Skeletal muscle tissue (tissue), 4 donors: Measurements from ENCODE around the gene TBC1D8. TPM values are rescaled to one million over a fixed set of nuclear protein-coding genes. Genes with fewer than 3 reads are reported as not detected.

Experiments
- H3K27ac ChIP-seq: one replicate; pipeline ENCODE4 v1.7.0; 2013; ENCODE audit warnings: mild to moderate bottlenecking, low read depth, low read length, inconsistent platforms
- H3K27me3 ChIP-seq, 3 donors: one replicate each; pipeline ENCODE4 v1.7.0; 2013; ENCODE audit warnings: low read length in 3 of 3; ENCODE audit not compliant: control insufficient read depth in 3 of 3, insufficient read depth in 3 of 3
- H3K36me3 ChIP-seq, 3 donors: one replicate each; pipeline ENCODE4 v1.7.0; 2013; ENCODE audit warnings: low read length in 3 of 3; ENCODE audit not compliant: control insufficient read depth in 3 of 3, insufficient read depth in 3 of 3
- H3K4me1 ChIP-seq, 3 donors: one replicate each; pipeline ENCODE4 v1.7.0; 2013; ENCODE audit warnings: low read length in 3 of 3, mild to moderate bottlenecking in 3 of 3; ENCODE audit not compliant: control insufficient read depth in 3 of 3, insufficient read depth in 3 of 3
- H3K4me3 ChIP-seq, 3 donors: one replicate each; pipeline ENCODE4 v1.7.0; 2013; ENCODE audit warnings: low read length in 3 of 3
- H3K9ac ChIP-seq, 3 donors: one replicate each; pipeline ENCODE4 v1.7.0; 2013; ENCODE audit warnings: low read length in 3 of 3, mild to moderate bottlenecking in 3 of 3, moderate library complexity in 2 of 3, low read depth in 1 of 3
- H3K9me3 ChIP-seq, 3 donors: one replicate each; pipeline ENCODE4 v1.7.0; 2013; ENCODE audit warnings: low read length in 3 of 3; ENCODE audit not compliant: control insufficient read depth in 3 of 3
- total RNA-seq: library from RNA; depleted of rRNA; stranded (reverse); fragments of >200 nt; gene quantifications from one replicate; pipeline ENCODE4 v1.2.3, GENCODE V29; 2014
- donor health status: Osteomylitis.

TBC1D8 gene
- 16.2 TPM for total RNA-seq

GRCh38 chr2:101151146-101151858 is at the start of gene TBC1D8:
Gene TBC1D8, minus strand, starts transcription at chr2:101151382. Its CDS starts 129 bp downstream, at chr2:101151253.
- Histone ChIP-seq H3K27me3 (no peaks in the 10 kb centered on the region), H3K9ac (peak within 1 kb of the TSS; percentile 81 to 88 (median 84)), H3K4me3 (peak within 1 kb of the TSS; percentile 70 to 84 (median 77)), H3K27ac (peak within 1 kb of the TSS; percentile 83), H3K4me1 (peaks cover 23 to 54% (median 41%) of the 10 kb centered on the region in 3 donors), H3K36me3 (no peaks in the 10 kb centered on the region), H3K9me3 (no peaks in the 10 kb centered on the region)

GRCh38 chr2:101200676-101201075 is 49.5 kb upstream of the TBC1D8 start:
- H3K36me3 ChIP-seq = no peaks in the 10 kb centered on the region
- H3K4me3 ChIP-seq = no peak overlapping the region
- H3K4me1 ChIP-seq = peaks cover 0 to 3% (median 0%) of the 10 kb centered on the region in 3 donors
- H3K27me3 ChIP-seq = no peaks in the 10 kb centered on the region
- H3K27ac ChIP-seq = no peak overlapping the region
- no peak overlapping the region for H3K9ac ChIP-seq
- no peaks in the 10 kb centered on the region for H3K9me3 ChIP-seq

GRCh38 chr2:101199251-101199791 is 48.1 kb upstream of the TBC1D8 start:
- H3K27me3 ChIP-seq = no peaks in the 10 kb centered on the region
- no peak overlapping the region for H3K4me3 ChIP-seq
- H3K9ac ChIP-seq = no peak overlapping the region
- H3K4me1 ChIP-seq = no peaks in the 10 kb centered on the region
- H3K36me3 ChIP-seq = no peaks in the 10 kb centered on the region
- no peak overlapping the region for H3K27ac ChIP-seq
- no peaks in the 10 kb centered on the region for H3K9me3 ChIP-seq

GRCh38 chr2:101197814-101198213 is 46.6 kb upstream of the TBC1D8 start:
- Histone ChIP-seq H3K36me3 (no peaks in the 10 kb centered on the region), H3K4me1 (no peaks in the 10 kb centered on the region), H3K27me3 (no peaks in the 10 kb centered on the region), H3K4me3 (no peak overlapping the region), H3K9me3 (no peaks in the 10 kb centered on the region), H3K27ac (no peak overlapping the region), H3K9ac (no peak overlapping the region)

- Histone ChIP-seq H3K36me3 (no peaks in the 10 kb centered on the region), H3K27me3 (no peaks in the 10 kb centered on the region), H3K9ac (no peak overlapping the region), H3K4me1 (no peaks in the 10 kb centered on the region), H3K27ac (no peak overlapping the region), H3K9me3 (no peaks in the 10 kb centered on the region), H3K4me3 (no peak overlapping the region)
Measured at GRCh38 chr2:101197215-101197745, 46.1 kb upstream of the TBC1D8 start.

- H3K4me1 ChIP-seq = no peaks in the 10 kb centered on the region
- H3K9ac ChIP-seq = no peak overlapping the region
- no peak overlapping the region for H3K4me3 ChIP-seq
- no peaks in the 10 kb centered on the region for H3K9me3 ChIP-seq
- no peak overlapping the region for H3K27ac ChIP-seq
- no peaks in the 10 kb centered on the region for H3K27me3 ChIP-seq
- H3K36me3 ChIP-seq = no peaks in the 10 kb centered on the region
Measured at GRCh38 chr2:101195871-101196661, 44.9 kb upstream of the TBC1D8 start.

- no peaks in the 10 kb centered on the region for H3K9me3 ChIP-seq
- H3K36me3 ChIP-seq = no peaks in the 10 kb centered on the region
- H3K4me1 ChIP-seq = peaks cover 0 to 3% (median 2%) of the 10 kb centered on the region in 3 donors
- H3K4me3 ChIP-seq = no peak overlapping the region
- H3K27ac ChIP-seq = no peak overlapping the region
- H3K27me3 ChIP-seq = no peaks in the 10 kb centered on the region
- no peak overlapping the region for H3K9ac ChIP-seq
Measured at GRCh38 chr2:101193033-101193626, 41.9 kb upstream of the TBC1D8 start.

- peak overlapping the region; percentile 41 for H3K27ac ChIP-seq
- peaks cover 0 to 3% (median 2%) of the 10 kb centered on the region in 3 donors for H3K4me1 ChIP-seq
- no peak overlapping the region for H3K9ac ChIP-seq
- H3K9me3 ChIP-seq = no peaks in the 10 kb centered on the region
- H3K27me3 ChIP-seq = no peaks in the 10 kb centered on the region
- no peaks in the 10 kb centered on the region for H3K36me3 ChIP-seq
- peak overlapping the region in 1 of 3 donors; percentile 13 for H3K4me3 ChIP-seq
Measured at GRCh38 chr2:101190747-101191516, 39.8 kb upstream of the TBC1D8 start.

GRCh38 chr2:101188683-101189405 is 37.7 kb upstream of the TBC1D8 start:
- H3K9ac ChIP-seq = no peak overlapping the region
- H3K27me3 ChIP-seq = no peaks in the 10 kb centered on the region
- no peak overlapping the region for H3K4me3 ChIP-seq
- peaks cover 0 to 3% (median 2%) of the 10 kb centered on the region in 3 donors for H3K4me1 ChIP-seq
- H3K27ac ChIP-seq = no peak overlapping the region
- H3K9me3 ChIP-seq = no peaks in the 10 kb centered on the region
- no peaks in the 10 kb centered on the region for H3K36me3 ChIP-seq
